Muscle of leg (tissue), 11 donors: ENCODE measurements around the gene MIS18A. TPM values are rescaled to one million over a fixed set of nuclear protein-coding genes. Genes with fewer than 3 reads are reported as not detected.
"Not testable (repeated sequence)": the region's sequence is repeated elsewhere in the genome, so short reads cannot be mapped to it uniquely, and the experiment has no call there.

Experiments
- DNase-seq: peaks from one replicate; pipeline ENCODE4 v3.0.0; 2013
- H3K27ac ChIP-seq: one replicate; pipeline ENCODE4 v1.5.1; 2013; ENCODE audit warnings: mild to moderate bottlenecking, low read length, control low read depth
- H3K27me3 ChIP-seq: one replicate; pipeline ENCODE4 v1.6.1; 2013; ENCODE audit warnings: low read length; ENCODE audit not compliant: control insufficient read depth, insufficient read depth
- H3K36me3 ChIP-seq: one replicate; pipeline ENCODE4 v1.6.1; 2013; ENCODE audit warnings: low read length; ENCODE audit not compliant: control insufficient read depth, insufficient read depth
- H3K4me1 ChIP-seq: one replicate; pipeline ENCODE4 v1.6.1; 2013; ENCODE audit warnings: low read length; ENCODE audit not compliant: control insufficient read depth, insufficient read depth
- H3K4me3 ChIP-seq: one replicate; pipeline ENCODE4 v1.5.1; 2013; ENCODE audit warnings: low read length, control low read depth
- H3K9me3 ChIP-seq: replicated peaks from 2 replicates; pipeline ENCODE4 v1.6.1; 2013; ENCODE audit warnings: low read depth, low read length; ENCODE audit not compliant: control insufficient read depth
- WGBS: methylation state at CpG from one replicate; pipeline ENCODE4 v1.1.5; 2013; ENCODE audit warnings: missing lambda C conversion rate; ENCODE audit not compliant: insufficient coverage; 5-methylcytosine and 5-hydroxymethylcytosine counted together
- polyA plus RNA-seq, 8 donors: library from polyadenylated mRNA; unstranded; fragments of 120-200 nt; gene quantifications; one replicate each; pipeline versions ENCODE4 v1.2.1 to v1.2.3, GENCODE V29; 2013; ENCODE audit warnings: inconsistent platforms in 1 of 8, low replicate concordance in 1 of 8; ENCODE audit not compliant: insufficient read length in 8 of 8, insufficient read depth in 1 of 8
- total RNA-seq: library from RNA; stranded (reverse); fragments of 120-200 nt; gene quantifications from one replicate; pipeline ENCODE4 v1.2.4, GENCODE V29; 2013

MIS18A gene
- total and polyA plus RNA-seq, 9 donors, result 7.8 to 17.1 (median 11.8) TPM

DNA sequence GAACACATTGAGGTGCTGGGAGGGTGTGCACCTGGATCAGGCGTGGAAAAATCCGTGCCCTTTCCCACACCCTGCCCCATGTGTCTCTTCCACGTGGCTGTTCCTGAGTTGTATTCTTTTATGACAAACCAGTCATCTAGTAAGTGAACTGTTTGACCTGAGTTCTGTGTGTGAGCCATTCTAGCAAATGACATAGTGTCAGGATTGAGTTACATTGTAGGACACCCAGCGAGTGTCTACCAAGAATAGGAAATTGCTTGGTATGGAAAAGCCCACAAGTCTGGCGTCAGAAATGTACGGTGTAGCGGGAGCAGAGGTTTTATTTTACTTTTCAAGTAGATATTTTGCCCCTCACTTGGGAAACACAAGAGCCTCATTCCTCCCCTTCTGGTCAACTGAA lies 18.6 kb upstream of the MIS18A start:
- Histone ChIP-seq H3K27me3 (no peaks in the 10 kb centered on the region), H3K27ac (no peak overlapping the region), H3K9me3 (no peaks in the 10 kb centered on the region), H3K36me3 (peaks cover 12% of the 10 kb centered on the region), H3K4me3 (no peak overlapping the region), H3K4me1 (no peaks in the 10 kb centered on the region)
- 100% methylated on average over 1 of the region's 7 CpGs for WGBS
- DNase-seq, result no peak

DNA sequence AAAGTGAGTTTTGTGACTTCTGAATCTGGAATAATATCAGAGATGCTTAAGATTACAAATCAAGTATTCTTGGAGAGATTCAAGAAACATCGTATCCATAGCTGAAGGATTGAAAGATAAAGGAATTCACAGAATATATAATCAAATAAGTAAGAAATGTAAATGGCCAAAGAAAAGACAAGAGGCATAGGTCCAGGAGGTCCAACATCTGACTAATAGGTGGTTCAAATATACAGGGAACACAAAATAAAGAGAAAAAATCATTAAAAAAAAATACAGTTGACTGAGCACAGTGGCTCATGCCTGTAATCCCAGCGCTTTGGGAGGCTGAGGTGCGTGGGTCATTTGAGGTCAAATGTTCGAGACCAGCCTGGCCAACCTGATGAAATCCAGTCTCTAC lies 6.6 kb upstream of the MIS18A start:
- H3K4me3 ChIP-seq, result no peak overlapping the region
- no peaks in the 10 kb centered on the region for H3K4me1 ChIP-seq
- H3K27me3 ChIP-seq, result no peaks in the 10 kb centered on the region
- no peak for DNase-seq
- H3K9me3 ChIP-seq, result peaks cover 2% of the 10 kb centered on the region
- WGBS, result 93% methylated on average over 3 of the region's 4 CpGs
- no peak overlapping the region for H3K27ac ChIP-seq
- peaks cover 5% of the 10 kb centered on the region for H3K36me3 ChIP-seq

DNA sequence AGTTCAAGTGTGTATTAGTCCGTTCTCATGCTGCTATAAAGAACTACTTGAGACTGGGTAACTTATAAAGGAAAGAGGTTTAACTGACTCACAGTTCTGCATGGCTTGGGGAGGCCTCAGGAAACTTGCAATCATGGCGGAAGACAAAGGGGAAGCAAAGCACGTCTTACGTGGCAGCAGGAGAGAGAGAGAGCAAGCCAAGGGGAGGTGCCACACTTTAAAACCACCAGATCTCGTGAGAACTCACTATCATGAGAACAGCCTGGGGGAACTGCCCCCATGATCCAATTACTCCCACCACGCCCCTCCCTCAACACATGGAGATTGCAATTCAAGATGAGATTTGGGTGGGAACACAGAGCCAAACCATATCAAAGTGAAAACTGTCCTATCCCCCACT lies 4.1 kb upstream of the MIS18A start:
- Histone ChIP-seq H3K9me3 (peaks cover 2% of the 10 kb centered on the region), H3K4me1 (peaks cover 13% of the 10 kb centered on the region), H3K36me3 (peaks cover 5% of the 10 kb centered on the region), H3K27me3 (no peaks in the 10 kb centered on the region), H3K4me3 (no peak overlapping the region), H3K27ac (no peak overlapping the region)
- 91% methylated on average over 1 of the region's 6 CpGs for WGBS
- no peak for DNase-seq

DNA sequence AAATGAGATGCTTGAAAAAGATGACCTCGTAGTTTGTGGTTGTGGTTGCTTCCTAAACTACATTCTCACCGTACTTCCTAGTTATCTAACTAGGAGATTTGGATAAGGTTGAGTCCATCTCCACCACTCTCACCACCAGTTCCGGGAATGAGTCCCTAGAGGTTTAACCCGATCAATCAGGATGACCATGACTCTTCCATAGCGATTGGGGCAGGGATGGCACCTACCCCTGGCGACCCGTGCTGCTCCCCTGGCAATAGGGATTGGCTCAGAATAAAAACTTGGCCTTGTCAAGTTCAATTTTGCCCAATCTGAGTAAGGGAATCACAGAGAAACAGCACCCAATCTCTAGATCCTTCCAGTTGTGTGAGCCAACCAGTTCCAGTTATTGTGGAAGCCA lies 2.7 kb upstream of the MIS18A start:
- DNase-seq, result no peak
- peaks cover 5% of the 10 kb centered on the region for H3K36me3 ChIP-seq
- no peaks in the 10 kb centered on the region for H3K27me3 ChIP-seq
- H3K4me3 ChIP-seq, result no peak overlapping the region
- no peak overlapping the region for H3K27ac ChIP-seq
- WGBS, result 96% methylated on average over 3 of the region's 7 CpGs
- H3K4me1 ChIP-seq, result peaks cover 18% of the 10 kb centered on the region
- peaks cover 2% of the 10 kb centered on the region for H3K9me3 ChIP-seq

DNA sequence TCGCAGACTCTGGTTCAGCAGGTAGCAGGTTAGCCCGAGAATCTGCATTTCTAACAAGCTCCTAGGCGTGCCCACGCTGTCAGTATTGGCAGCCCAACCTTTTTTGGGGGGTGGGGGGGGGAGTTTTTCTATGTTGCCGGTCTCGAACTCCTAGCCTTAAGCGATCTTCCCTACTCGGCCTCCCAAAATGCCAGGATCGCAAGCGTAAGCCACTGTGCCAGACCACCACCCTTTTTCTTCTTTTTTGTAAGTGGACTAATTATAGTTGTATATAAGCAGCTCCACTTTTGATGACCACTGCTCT lies 480 bp upstream of the MIS18A start:
- Histone ChIP-seq H3K27me3 (no peaks in the 10 kb centered on the region), H3K9me3 (no peaks in the 10 kb centered on the region), H3K27ac (peak overlapping the region; percentile 13), H3K4me3 (peak overlapping the region; percentile 91), H3K4me1 (peaks cover 18% of the 10 kb centered on the region), H3K36me3 (peaks cover 5% of the 10 kb centered on the region)
- DNase-seq, result no peak
- WGBS, result 11% methylated on average over 1 of the region's 10 CpGs

DNA sequence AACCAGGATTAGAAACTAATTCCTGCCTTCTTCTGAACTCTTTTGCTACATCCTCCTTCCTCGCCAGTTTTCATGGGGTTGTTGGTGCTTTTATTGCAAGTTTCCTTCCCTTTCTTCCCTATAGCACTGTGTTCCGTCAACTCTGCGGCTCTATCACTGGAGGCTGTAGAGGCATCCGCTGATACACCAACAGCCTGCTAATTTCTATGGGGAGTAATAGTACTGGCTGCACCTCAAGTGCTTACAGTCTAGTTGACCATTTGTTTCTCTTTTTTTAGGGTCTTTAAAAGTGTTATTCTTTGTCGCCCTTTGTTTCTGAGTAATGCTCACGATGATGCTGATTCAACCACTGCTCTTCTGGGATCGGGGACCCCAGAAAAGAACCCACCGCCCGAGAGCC lies 746 bp downstream of the MIS18A start:
- 0% methylated on average over 4 of the region's 9 CpGs for WGBS
- Histone ChIP-seq H3K4me3 (peak overlapping the region; percentile 91), H3K9me3 (no peaks in the 10 kb centered on the region), H3K27me3 (no peaks in the 10 kb centered on the region), H3K4me1 (peaks cover 18% of the 10 kb centered on the region), H3K27ac (peak overlapping the region; percentile 72), H3K36me3 (peaks cover 9% of the 10 kb centered on the region)
- DNase-seq, result no peak

DNA sequence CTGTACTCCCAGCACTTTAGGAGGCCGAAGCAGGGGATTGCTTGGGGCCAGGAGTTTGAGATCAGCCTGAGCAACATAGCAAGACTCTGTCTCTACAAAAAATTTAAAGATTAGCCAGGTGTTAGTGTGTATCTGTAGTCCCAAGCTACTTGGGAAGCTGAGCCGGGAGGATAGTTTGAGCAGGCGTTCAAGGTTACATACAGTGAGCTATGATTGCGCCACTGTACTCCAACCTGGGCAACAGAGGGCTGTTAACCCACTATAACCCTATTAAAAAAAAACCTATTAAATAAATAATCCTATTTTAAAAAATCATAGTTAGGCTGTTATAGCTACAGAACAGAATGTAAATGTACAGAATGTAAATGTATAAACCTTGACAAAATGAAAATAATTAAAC lies 2.2 kb downstream of the MIS18A start:
- no peaks in the 10 kb centered on the region for H3K9me3 ChIP-seq
- no peaks in the 10 kb centered on the region for H3K27me3 ChIP-seq
- DNase-seq, result no peak

DNA sequence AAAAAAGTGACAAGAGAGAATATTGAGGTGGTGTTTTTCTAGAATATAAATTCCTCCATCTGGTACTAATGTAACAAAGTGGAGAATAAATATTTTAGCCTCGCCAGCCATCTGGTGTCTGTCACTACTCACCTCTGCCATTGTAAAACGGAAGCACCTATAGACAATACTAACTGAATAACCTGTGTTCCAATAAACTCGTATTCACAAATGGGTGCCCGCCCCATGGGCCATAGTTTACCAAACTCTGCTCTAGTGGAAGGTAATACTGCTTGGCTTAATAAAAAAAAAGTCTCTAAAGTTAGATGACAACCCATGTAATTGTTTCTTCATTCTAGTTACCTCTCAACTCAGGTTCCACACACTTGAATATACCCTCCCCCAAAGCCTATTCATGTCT lies 8.1 kb downstream of the MIS18A start:
- Histone ChIP-seq H3K36me3 (peaks cover 21% of the 10 kb centered on the region), H3K27me3 (no peaks in the 10 kb centered on the region), H3K4me3 (no peak overlapping the region), H3K27ac (no peak overlapping the region), H3K4me1 (no peaks in the 10 kb centered on the region), H3K9me3 (no peaks in the 10 kb centered on the region)
- no peak for DNase-seq
- WGBS, result no CpG with 5 or more reads among the region's 4 CpGs

More for the DNA sequence above, 2.2 kb downstream of the MIS18A start:
- Histone ChIP-seq H3K27ac (no peak overlapping the region), H3K4me1 (peaks cover 18% of the 10 kb centered on the region), H3K36me3 (peaks cover 4% of the 10 kb centered on the region), H3K4me3 (no peak overlapping the region)
- WGBS, result no CpG with 5 or more reads among the region's 4 CpGs

DNA sequence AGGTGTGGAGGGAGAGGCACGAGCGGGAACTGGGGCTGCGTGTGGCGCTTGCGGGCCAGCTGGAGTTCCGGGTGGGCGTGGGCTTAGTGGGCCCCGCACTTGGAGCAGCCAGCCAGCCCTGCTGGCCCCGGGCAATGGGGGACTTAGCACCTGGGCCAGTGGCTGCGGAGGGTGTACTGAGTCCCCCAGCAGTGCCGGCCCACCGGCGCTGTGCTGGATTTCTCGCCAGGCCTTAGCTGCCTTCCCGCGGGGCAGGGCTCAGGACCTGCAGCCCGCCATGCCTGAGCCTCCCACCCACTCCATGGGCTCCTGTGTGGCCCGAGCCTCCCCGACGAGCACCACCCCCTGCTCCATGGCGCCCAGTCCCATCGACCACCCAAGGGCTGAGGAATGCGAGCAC lies 13.5 kb downstream of the MIS18A start:
- H3K4me1 ChIP-seq, H3K27ac ChIP-seq, H3K9me3 ChIP-seq, H3K27me3 ChIP-seq, H3K4me3 ChIP-seq, DNase-seq: not testable (repeated sequence)
- H3K36me3 ChIP-seq, result peaks cover 17% of the 10 kb centered on the region
- WGBS, result 97% methylated on average over 6 of the region's 23 CpGs

DNA sequence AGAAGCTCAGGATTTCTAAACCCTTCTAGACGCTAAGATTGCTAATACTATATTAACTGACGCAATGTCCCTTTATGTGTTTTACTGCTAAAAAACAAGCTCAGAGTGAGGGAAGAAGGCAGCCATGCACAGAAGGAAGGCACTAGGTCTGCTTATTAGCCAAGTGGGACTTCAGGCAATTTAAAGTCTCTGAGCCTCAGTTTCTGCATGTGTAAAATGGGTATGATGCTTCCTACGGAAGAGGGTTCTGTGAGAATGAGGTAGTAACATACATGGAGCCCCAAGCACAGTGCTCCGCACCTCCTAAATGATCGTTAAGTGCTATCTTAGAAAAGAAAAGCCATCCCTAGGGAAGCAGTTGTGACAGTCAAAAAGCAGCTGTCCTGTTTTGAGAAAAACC lies 16.9 kb downstream of the MIS18A start:
- peaks cover 13% of the 10 kb centered on the region for H3K4me1 ChIP-seq
- DNase-seq, result no peak
- no peak overlapping the region for H3K27ac ChIP-seq
- peaks cover 2% of the 10 kb centered on the region for H3K27me3 ChIP-seq
- H3K9me3 ChIP-seq, result no peaks in the 10 kb centered on the region
- 94% methylated on average over 3 of the region's 5 CpGs for WGBS
- H3K4me3 ChIP-seq, result no peak overlapping the region
- H3K36me3 ChIP-seq, result peaks cover 4% of the 10 kb centered on the region

DNA sequence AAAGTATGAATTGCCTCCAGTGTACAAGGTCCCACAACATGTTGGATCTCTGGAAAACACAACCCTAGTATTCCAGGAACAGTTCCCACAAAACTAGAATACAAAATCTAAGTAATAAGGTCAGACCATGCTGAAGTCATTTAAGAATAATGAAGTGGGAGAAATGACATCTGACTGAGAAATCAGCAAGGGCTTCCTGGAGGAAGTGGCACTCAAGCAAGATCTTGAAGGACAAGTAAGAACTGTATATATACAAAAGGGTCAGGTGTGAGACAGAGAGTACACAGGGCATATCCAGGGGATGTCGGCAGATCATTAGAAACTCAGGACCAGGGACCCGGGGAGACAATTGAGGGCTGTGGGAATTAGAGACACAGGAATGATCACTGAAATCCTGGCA lies 18.7 kb downstream of the MIS18A start:
- Histone ChIP-seq H3K4me1 (peaks cover 22% of the 10 kb centered on the region), H3K36me3 (no peaks in the 10 kb centered on the region), H3K27ac (no peak overlapping the region), H3K27me3 (peaks cover 2% of the 10 kb centered on the region), H3K9me3 (no peaks in the 10 kb centered on the region), H3K4me3 (no peak overlapping the region)
- DNase-seq, result no peak
- 100% methylated on average over 2 of the region's 2 CpGs for WGBS
